ENCODE measurements around the gene GABRB1.
A peak's percentile ranks its signal among the peaks of the same experiment; 100 is the strongest.

Gene GABRB1

GRCh38 chr4:47419296-47419695, 387.9 kb downstream of the GABRB1 start:
- no peak overlapping the region for H3K4me3 ChIP-seq (ENCODE audit: low read length)
- no peak for TF ChIP-seq ZNF274 (IDR thresholded peaks at IDR 0.05; ENCODE audit: low read depth, low read length)

DNA sequence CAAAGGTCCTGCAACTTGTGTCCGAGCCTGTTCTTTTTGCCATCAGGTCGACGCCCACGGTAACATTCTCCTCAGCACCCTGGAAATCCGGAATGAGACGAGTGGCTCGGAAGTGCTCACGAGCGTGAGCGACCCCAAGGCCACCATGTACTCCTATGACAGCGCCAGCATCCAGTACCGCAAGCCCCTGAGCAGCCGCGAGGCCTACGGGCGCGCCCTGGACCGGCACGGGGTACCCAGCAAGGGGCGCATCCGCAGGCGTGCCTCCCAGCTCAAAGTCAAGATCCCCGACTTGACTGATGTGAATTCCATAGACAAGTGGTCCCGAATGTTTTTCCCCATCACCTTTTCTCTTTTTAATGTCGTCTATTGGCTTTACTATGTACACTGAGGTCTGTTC, 394.3 kb downstream of the GABRB1 start:
- TF ChIP-seq ZNF274 (IDR thresholded peaks at IDR 0.05; ENCODE audit: low read depth, low read length): no peak
- no peak overlapping the region for H3K4me3 ChIP-seq (ENCODE audit: low read length)

- H3K4me3 ChIP-seq (ENCODE audit: low read length): no peak overlapping the region
- TF ChIP-seq ZNF274 (IDR thresholded peaks at IDR 0.05; ENCODE audit: low read depth, low read length): no peak
Observed at GRCh38 chr4:47427935-47428334, 396.6 kb downstream of the GABRB1 start.

- no peak for TF ChIP-seq ZNF274 (IDR thresholded peaks at IDR 0.05; ENCODE audit: low read depth, low read length)
- no peak overlapping the region for H3K4me3 ChIP-seq (ENCODE audit: low read length)
Observed at GRCh38 chr4:47432749-47433148, 401.4 kb downstream of the GABRB1 start.

DNA sequence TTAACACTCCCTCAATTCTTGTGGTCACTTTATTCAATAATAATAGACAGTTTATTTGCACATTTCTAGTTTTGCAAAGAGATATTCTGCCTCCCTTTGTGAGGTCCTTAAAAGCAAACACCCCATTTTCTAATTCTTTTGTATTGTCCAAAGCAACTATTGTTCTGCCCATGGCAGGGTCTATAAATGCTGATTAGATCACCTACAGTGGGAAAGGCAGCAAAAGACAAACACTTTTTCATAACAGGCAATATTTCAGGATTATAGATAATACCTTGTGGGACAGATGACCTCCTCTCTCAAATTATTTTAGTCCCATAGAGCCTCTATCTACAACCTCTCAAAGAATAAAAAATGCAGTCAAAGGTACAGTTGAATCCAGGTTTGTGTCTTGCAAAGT, 403.6 kb downstream of the GABRB1 start:
- TF ChIP-seq ZNF274 (IDR thresholded peaks at IDR 0.05; ENCODE audit: low read depth, low read length): no peak
- H3K4me3 ChIP-seq (ENCODE audit: low read length): no peak overlapping the region

DNA sequence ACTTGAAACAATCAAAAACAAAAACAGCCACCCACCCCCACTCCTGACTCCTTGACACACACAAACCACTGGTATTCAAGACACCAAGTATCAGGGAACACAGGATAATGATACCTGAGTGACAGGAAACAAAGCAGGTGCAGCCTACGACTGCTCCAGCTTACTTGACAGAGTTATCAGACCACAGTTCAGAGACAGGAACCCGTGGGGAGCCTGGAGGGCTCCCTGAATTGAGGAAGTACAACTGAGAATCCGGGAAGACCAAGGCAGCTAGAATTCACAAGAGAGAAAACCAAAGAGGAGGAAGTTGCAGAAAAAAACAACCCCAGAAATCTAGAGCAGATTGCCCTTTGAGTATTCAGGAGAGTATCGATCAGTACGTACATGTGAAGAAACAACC, 411.6 kb downstream of the GABRB1 start:
- no peak for TF ChIP-seq ZNF274 (IDR thresholded peaks at IDR 0.05; ENCODE audit: low read depth, low read length)
- H3K4me3 ChIP-seq (ENCODE audit: low read length): no peak overlapping the region

- no peak for TF ChIP-seq ZNF274 (IDR thresholded peaks at IDR 0.05; ENCODE audit: low read depth, low read length)
- no peak overlapping the region for H3K4me3 ChIP-seq (ENCODE audit: low read length)
Observed at GRCh38 chr4:47444031-47444430, 412.7 kb downstream of the GABRB1 start.

- no peak overlapping the region for H3K4me3 ChIP-seq (ENCODE audit: low read length)
Observed at GRCh38 chr4:47451657-47452056, 420.3 kb downstream of the GABRB1 start.

GRCh38 chr4:47462799-47463234, 431.4 kb downstream of the GABRB1 start:
- H3K4me3 ChIP-seq (ENCODE audit: low read length): peak overlapping the region; percentile 98
- no peak for TF ChIP-seq ZNF274 (IDR thresholded peaks at IDR 0.05; ENCODE audit: low read depth, low read length)

More at GRCh38 chr4:47451657-47452056, 420.3 kb downstream of the GABRB1 start:
- TF ChIP-seq ZNF274 (IDR thresholded peaks at IDR 0.05; ENCODE audit: low read depth, low read length): no peak

- peak within 1 kb of the TSS; percentile 98 for H3K4me3 ChIP-seq (ENCODE audit: low read length)
- TF ChIP-seq ZNF274 (IDR thresholded peaks at IDR 0.05; ENCODE audit: low read depth, low read length): no peak
Observed at GRCh38 chr4:47463235-47463956, 432.0 kb downstream of the GABRB1 start, which contains the start of gene COMMD8. Gene COMMD8 (minus strand): TSS chr4:47463702. CDS start chr4:47463651, 51 bp downstream.

- H3K4me3 ChIP-seq (ENCODE audit: low read length): no peak overlapping the region
- TF ChIP-seq ZNF274 (IDR thresholded peaks at IDR 0.05; ENCODE audit: low read depth, low read length): no peak
Observed at GRCh38 chr4:47465004-47465403, 433.6 kb downstream of the GABRB1 start.

DNA sequence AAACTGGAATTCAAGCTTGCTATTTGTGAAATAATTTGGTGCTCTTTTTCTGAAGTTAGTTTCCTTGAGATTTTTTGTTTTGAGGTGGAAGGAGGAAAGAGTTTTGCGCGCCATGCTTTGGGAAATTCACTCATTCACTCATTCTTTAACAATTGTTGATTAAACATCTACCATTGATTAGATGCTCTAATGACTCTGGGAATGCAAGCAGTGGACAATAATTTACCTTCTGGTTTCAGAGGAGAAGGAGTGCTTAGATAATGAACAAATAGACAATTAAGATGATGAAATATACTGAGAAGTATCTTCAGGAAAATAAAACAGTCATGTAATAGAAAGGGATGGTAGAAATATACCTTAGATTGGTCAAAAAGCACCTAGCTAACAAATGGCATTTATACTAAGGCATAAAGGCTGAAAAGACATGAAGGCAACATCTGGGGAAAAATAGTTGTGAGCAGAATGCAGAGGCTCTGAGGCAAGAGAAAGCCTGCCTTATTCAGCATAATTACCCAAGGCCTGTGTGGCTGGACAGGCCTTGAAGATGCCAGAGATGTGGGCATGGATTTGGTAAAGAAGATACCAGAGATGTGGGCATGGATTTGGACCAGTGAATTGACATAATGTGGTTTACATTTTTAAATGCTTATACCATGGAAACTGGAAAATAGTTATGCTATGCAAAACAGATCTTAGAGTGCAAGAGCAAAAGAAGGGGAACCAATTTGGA, 434.9 kb downstream of the GABRB1 start:
- no peak overlapping the region for H3K4me3 ChIP-seq (ENCODE audit: low read length)
- TF ChIP-seq ZNF274 (IDR thresholded peaks at IDR 0.05; ENCODE audit: low read depth, low read length): no peak

DNA sequence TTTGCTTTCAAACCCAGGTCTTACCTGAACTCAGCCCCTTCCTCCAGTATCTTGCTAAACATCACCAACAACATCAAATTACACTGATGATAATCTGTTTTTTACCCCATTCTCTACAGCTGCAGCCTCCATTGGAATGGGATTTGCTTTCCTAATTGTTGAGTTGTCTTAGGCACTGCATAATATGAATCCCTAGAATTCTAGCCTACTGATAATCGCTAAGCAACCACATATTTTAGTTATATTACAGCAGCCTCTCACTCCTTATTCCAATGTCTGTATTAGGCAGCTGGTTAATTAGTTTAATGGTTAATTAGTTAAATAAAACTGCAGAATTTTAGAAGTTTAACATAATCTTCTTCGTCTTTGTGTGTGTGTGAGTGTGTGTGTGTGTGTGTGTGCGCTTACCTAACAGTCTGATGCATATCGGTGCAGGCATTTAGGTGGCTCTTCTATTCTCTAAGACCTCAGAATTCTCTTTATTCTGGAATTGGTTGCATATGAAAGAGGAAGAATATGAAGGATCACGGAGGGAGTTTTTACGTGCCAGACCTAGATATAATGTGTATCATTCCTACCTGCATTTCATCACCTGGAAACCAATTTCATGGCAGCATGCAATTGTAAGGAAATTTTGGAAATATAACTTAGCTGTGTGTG, 437.5 kb downstream of the GABRB1 start:
- TF ChIP-seq ZNF274 (IDR thresholded peaks at IDR 0.05; ENCODE audit: low read depth, low read length): no peak
- no peak overlapping the region for H3K4me3 ChIP-seq (ENCODE audit: low read length)

GRCh38 chr4:47469951-47470350, 438.6 kb downstream of the GABRB1 start:
- H3K4me3 ChIP-seq (ENCODE audit: low read length): no peak overlapping the region
- TF ChIP-seq ZNF274 (IDR thresholded peaks at IDR 0.05; ENCODE audit: low read depth, low read length): no peak

DNA sequence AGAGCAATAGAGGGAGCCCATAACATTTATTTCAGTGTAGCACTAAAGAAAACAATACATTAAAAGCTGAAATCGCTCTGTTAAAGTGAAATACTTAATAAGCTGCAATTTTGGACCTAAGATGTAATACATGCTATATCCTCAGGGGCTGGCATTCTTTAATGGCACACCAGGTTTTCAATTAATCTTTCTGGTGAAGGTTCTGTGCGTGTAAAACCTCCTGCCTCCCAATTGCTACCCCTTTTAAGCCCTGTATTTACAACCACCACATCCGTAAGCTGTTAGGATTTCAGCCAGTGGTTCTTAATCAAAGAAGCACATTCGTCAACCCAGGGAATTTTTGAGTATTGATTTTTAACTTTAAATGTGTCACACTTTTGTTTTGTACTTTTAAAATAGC, 439.7 kb downstream of the GABRB1 start:
- TF ChIP-seq ZNF274 (IDR thresholded peaks at IDR 0.05; ENCODE audit: low read depth, low read length): no peak
- H3K4me3 ChIP-seq (ENCODE audit: low read length): no peak overlapping the region
